Mesenchymal stem cell (in vitro differentiated cells and primary cell): Measurements from ENCODE around the gene SSBP2.

Source experiments
- DNase-seq: peaks from one replicate; pipeline ENCODE4 v3.0.0-alpha.2; 2013
- H2AFZ ChIP-seq: one replicate; pipeline ENCODE4 v1.6.1; 2013; ENCODE audit warnings: low read depth, mild to moderate bottlenecking, control low read depth, inconsistent platforms, low read length, moderate library complexity
- H2AK5ac ChIP-seq: 2 replicates; pipeline ENCODE4 v1.6.1; 2013; ENCODE audit warnings: low read length, moderate library complexity, mild to moderate bottlenecking, inconsistent platforms; ENCODE audit not compliant: severe bottlenecking
- H2BK120ac ChIP-seq: one replicate; pipeline ENCODE4 v1.6.1; 2013; ENCODE audit warnings: low read depth, mild to moderate bottlenecking, inconsistent platforms, low read length, moderate library complexity
- H2BK12ac ChIP-seq, 2 experiments: one replicate each; pipeline ENCODE4 v1.6.1; 2013; ENCODE audit warnings: inconsistent platforms in 2 of 2, low read length in 2 of 2, mild to moderate bottlenecking in 2 of 2, moderate library complexity in 2 of 2, control low read depth in 1 of 2
- H2BK15ac ChIP-seq: one replicate; pipeline ENCODE4 v1.6.1; 2013; ENCODE audit warnings: mild to moderate bottlenecking, low read depth, inconsistent platforms; ENCODE audit not compliant: poor library complexity, severe bottlenecking
- H2BK5ac ChIP-seq: 2 replicates; pipeline ENCODE4 v1.6.1; 2013; ENCODE audit warnings: low read depth, mild to moderate bottlenecking, low read length, control low read depth, inconsistent platforms; ENCODE audit not compliant: poor library complexity, severe bottlenecking
- H3K14ac ChIP-seq, 2 experiments: one replicate each; pipeline ENCODE4 v1.6.1; 2013; ENCODE audit warnings: inconsistent platforms in 2 of 2, low read length in 2 of 2, control low read depth in 1 of 2, mild to moderate bottlenecking in 1 of 2, moderate library complexity in 1 of 2
- H3K18ac ChIP-seq, 2 experiments: one replicate each; pipeline ENCODE4 v1.6.1; 2013; ENCODE audit warnings: inconsistent platforms in 2 of 2, low read length in 2 of 2, control low read depth in 1 of 2, low read depth in 1 of 2, mild to moderate bottlenecking in 1 of 2
- H3K23ac ChIP-seq, 2 experiments: one replicate each; pipeline ENCODE4 v1.6.1; 2013; ENCODE audit warnings: inconsistent platforms in 2 of 2, low read length in 2 of 2, mild to moderate bottlenecking in 2 of 2, moderate library complexity in 2 of 2, control low read depth in 1 of 2
- H3K27ac ChIP-seq: 2 replicates; pipeline ENCODE4 v1.5.1; 2013; ENCODE audit warnings: mild to moderate bottlenecking, moderate library complexity, low read length, control low read depth, inconsistent platforms; ENCODE audit not compliant: poor library complexity, severe bottlenecking
- H3K27me3 ChIP-seq, 2 experiments: 2 replicates each; pipeline versions ENCODE4 v1.6.1 to v1.7.0; 2013; ENCODE audit warnings: low read length in 2 of 2, mild to moderate bottlenecking in 2 of 2, moderate library complexity in 2 of 2, control low read depth in 1 of 2, inconsistent platforms in 1 of 2; ENCODE audit not compliant: control insufficient read depth in 1 of 2, insufficient read depth in 1 of 2
- H3K36me3 ChIP-seq, 2 experiments: 2 replicates each; pipeline versions ENCODE4 v1.6.1 to v1.7.0; 2013; ENCODE audit warnings: low read length in 2 of 2, control low read depth in 1 of 2, inconsistent platforms in 1 of 2, low read depth in 1 of 2, mild to moderate bottlenecking in 1 of 2; ENCODE audit not compliant: insufficient read depth in 2 of 2, control insufficient read depth in 1 of 2
- H3K4ac ChIP-seq, 2 experiments: one replicate each; pipeline ENCODE4 v1.6.1; 2013; ENCODE audit warnings: inconsistent platforms in 2 of 2, low read length in 2 of 2, mild to moderate bottlenecking in 2 of 2, moderate library complexity in 2 of 2, control low read depth in 1 of 2, low read depth in 1 of 2
- H3K4me1 ChIP-seq: 2 replicates; pipeline ENCODE4 v1.6.1; 2013; ENCODE audit warnings: low read depth, low read length, control low read depth; ENCODE audit not compliant: control insufficient read depth, insufficient read depth
- H3K4me2 ChIP-seq: 2 replicates; pipeline ENCODE4 v1.6.1; 2013; ENCODE audit warnings: low read length, mild to moderate bottlenecking, inconsistent platforms; ENCODE audit not compliant: poor library complexity, severe bottlenecking
- H3K4me3 ChIP-seq, 2 experiments: 2 replicates each; pipeline versions ENCODE4 v1.5.1 to v1.7.0; 2013; ENCODE audit warnings: low read length in 2 of 2, mild to moderate bottlenecking in 2 of 2, control low read depth in 1 of 2, low read depth in 1 of 2; ENCODE audit not compliant: insufficient read depth in 1 of 2
- H3K79me1 ChIP-seq: replicated peaks from 2 replicates; pipeline ENCODE4 v1.6.1; 2013; ENCODE audit warnings: mild to moderate bottlenecking, control low read depth, low read length, inconsistent platforms; ENCODE audit not compliant: poor library complexity, severe bottlenecking
- H3K9ac ChIP-seq: 2 replicates; pipeline ENCODE4 v1.7.0; 2013; ENCODE audit warnings: mild to moderate bottlenecking, low read length, moderate library complexity
- H3K9me3 ChIP-seq: 2 replicates; pipeline ENCODE4 v1.7.0; 2013; ENCODE audit warnings: mild to moderate bottlenecking, low read length; ENCODE audit not compliant: control insufficient read depth
- H4K8ac ChIP-seq: one replicate; pipeline ENCODE4 v1.6.1; 2013; ENCODE audit warnings: inconsistent platforms, mild to moderate bottlenecking, low read length, moderate library complexity
- H4K91ac ChIP-seq: one replicate; pipeline ENCODE4 v1.6.1; 2013; ENCODE audit warnings: mild to moderate bottlenecking, low read length, inconsistent platforms
- WGBS: methylation state at CpG from one replicate; pipeline ENCODE4 v1.1.7; 2013; ENCODE audit warnings: mixed read lengths; 5-methylcytosine and 5-hydroxymethylcytosine counted together

The SSBP2 gene

DNA sequence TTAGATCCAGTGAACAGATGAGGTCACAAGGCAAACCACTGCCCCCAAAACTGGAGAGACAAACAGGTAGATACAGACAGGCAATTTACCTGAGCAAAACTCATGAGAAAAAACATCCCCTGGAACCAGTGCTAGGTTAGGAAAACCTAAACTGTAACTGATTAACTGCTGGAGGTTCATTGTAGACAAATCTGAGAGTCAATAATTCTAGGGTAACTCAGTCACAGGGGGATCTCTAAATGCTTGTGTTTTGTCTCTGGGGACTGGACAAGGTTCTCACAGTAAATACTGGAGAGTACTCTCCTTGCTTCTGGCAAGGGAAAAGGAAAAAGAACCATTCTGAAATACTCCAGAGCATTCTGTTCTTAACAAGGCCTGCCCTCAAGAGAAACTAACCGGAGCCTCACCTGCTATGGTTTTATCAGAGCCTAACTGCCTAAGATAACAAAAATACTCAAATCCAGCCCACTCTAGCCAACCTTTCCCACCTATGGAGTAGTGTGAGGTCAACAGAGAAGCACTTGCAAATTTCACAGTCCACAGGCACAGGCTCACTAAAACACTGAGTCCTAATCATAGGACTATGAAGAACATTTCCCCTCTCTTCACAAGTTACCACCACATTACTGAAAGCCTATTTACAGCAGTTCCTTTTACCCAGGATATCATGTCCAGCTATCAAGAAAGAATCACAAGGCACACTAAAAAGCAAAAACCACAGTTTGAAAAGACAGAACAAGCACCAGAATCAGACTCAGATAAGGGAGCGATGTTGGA lies 217.1 kb downstream of the SSBP2 start:
- Histone ChIP-seq H3K9me3 (no peaks in the 10 kb centered on the region), H2BK5ac (no peak overlapping the region), H3K27me3 (no peaks in the 10 kb centered on the region), H3K18ac (no peak overlapping the region), H3K4me3 (no peak overlapping the region), H3K9ac (no peak overlapping the region), H3K4me2 (peak overlapping the region; percentile 0), H2BK120ac (no peak overlapping the region), H4K8ac (no peak overlapping the region), H3K79me1 (peaks cover 2% of the 10 kb centered on the region), H2AK5ac (no peak overlapping the region), H3K23ac (no peak overlapping the region), H3K4ac (no peak overlapping the region), H3K4me1 (peaks cover 3% of the 10 kb centered on the region), H3K36me3 (no peaks in the 10 kb centered on the region), H3K14ac (no peak overlapping the region), H4K91ac (no peak overlapping the region), H2AFZ (no peak overlapping the region), H2BK15ac (no peak overlapping the region), H3K27ac (peak overlapping the region; percentile 12), H2BK12ac (no peak overlapping the region)
- no peak for DNase-seq
- 100% methylated on average over 1 of the region's 2 CpGs for WGBS

DNA sequence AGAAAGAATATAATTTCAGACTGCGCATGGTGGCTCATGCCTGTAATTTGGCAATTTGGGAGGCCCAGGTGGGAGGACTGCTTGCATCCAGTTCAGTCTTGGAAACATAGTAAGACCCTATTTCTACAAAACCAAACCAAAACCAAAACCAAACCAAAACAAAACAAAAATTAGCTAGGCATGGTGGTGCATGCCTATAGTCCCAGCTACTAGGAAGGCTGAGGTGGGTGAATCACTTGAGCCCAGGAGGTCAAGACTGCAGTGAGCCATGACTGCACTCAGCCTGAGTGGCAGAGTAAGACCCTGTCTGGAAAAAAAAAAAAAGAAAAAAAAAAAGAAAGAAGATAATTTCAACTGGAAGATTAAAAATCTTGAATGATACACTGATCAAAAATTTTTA lies 220.0 kb downstream of the SSBP2 start:
- WGBS: 100% methylated on average over 1 of the region's 1 CpG
- Histone ChIP-seq H3K27ac (no peak overlapping the region), H3K4me2 (peak overlapping the region; percentile 43), H2BK120ac (no peak overlapping the region), H3K79me1 (peaks cover 2% of the 10 kb centered on the region), H2BK12ac (no peak overlapping the region), H3K14ac (no peak overlapping the region), H4K8ac (no peak overlapping the region), H3K9ac (no peak overlapping the region), H3K4me3 (no peak overlapping the region), H3K36me3 (no peaks in the 10 kb centered on the region), H3K4ac (no peak overlapping the region), H2AFZ (no peak overlapping the region), H4K91ac (no peak overlapping the region), H2BK5ac (no peak overlapping the region), H3K4me1 (peaks cover 3% of the 10 kb centered on the region), H3K27me3 (no peaks in the 10 kb centered on the region), H3K18ac (no peak overlapping the region), H3K23ac (no peak overlapping the region), H3K9me3 (no peaks in the 10 kb centered on the region), H2AK5ac (no peak overlapping the region), H2BK15ac (no peak overlapping the region)
- no peak for DNase-seq

DNA sequence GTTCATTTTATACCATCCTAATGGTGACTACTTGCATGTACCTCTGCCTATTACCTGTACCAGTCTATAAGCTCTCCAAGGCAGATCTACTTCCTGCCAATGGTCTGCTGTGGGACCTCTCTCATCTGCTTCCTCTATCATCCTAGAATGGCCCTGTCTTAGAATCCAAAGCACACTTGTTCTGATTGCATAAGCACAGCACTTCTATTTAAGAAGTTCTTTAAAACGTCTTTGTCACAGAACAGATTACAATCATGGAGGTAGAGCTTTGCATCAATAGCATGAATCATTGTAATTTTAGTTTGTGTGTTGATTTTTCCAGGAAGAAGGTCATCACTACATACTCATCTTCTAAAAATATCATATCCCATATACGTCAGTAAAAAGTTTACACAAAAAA lies 225.2 kb downstream of the SSBP2 start:
- H3K27ac ChIP-seq: no peak overlapping the region

DNA sequence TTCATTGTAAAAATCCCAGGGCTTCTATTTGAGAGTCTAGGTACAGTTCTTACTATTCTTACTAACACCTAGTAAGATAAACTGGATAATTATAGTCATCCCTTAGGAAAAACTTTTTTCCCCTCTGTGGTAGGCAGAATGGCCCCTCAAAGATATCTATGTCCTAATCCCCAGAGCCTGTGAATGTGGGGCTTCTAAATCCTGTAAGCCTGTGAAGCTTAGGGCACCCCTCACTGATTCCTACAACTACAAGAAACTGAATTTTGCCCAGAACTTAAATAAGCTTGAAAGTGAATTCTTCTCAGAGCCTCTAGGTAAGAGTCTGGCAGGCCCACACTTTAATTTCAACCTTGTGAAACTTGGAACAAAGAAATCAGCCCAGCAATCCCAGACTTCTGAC lies 226.9 kb downstream of the SSBP2 start:
- no peak overlapping the region for H3K4me3 ChIP-seq
- no peaks in the 10 kb centered on the region for H3K4me1 ChIP-seq
- H3K27ac ChIP-seq: no peak overlapping the region
- H2BK15ac ChIP-seq: no peak overlapping the region
- H3K4me2 ChIP-seq: no peak overlapping the region
- H3K18ac ChIP-seq: no peak overlapping the region
- H2AK5ac ChIP-seq: no peak overlapping the region
- H3K4ac ChIP-seq: no peak overlapping the region
- H2AFZ ChIP-seq: no peak overlapping the region
- H3K9me3 ChIP-seq: no peaks in the 10 kb centered on the region
- no peaks in the 10 kb centered on the region for H3K27me3 ChIP-seq
- no peaks in the 10 kb centered on the region for H3K79me1 ChIP-seq
- H3K23ac ChIP-seq: no peak overlapping the region
- no peak overlapping the region for H3K9ac ChIP-seq
- H3K36me3 ChIP-seq: no peaks in the 10 kb centered on the region
- no peak overlapping the region for H2BK5ac ChIP-seq
- H2BK12ac ChIP-seq: no peak overlapping the region
- H4K91ac ChIP-seq: no peak overlapping the region
- no peak for DNase-seq
- no peak overlapping the region for H3K14ac ChIP-seq
- no peak overlapping the region for H4K8ac ChIP-seq
- no peak overlapping the region for H2BK120ac ChIP-seq

More for the DNA sequence above, 225.2 kb downstream of the SSBP2 start:
- no CpG with 5 or more reads among the region's 2 CpGs for WGBS
- Histone ChIP-seq H2BK12ac (no peak overlapping the region), H3K4me1 (no peaks in the 10 kb centered on the region), H3K79me1 (no peaks in the 10 kb centered on the region), H2AFZ (no peak overlapping the region), H2BK120ac (no peak overlapping the region), H3K4ac (no peak overlapping the region), H4K8ac (no peak overlapping the region), H2BK5ac (no peak overlapping the region), H3K36me3 (no peaks in the 10 kb centered on the region), H3K9me3 (no peaks in the 10 kb centered on the region), H3K4me2 (no peak overlapping the region), H3K9ac (no peak overlapping the region), H3K18ac (no peak overlapping the region), H3K4me3 (no peak overlapping the region), H3K27me3 (no peaks in the 10 kb centered on the region), H4K91ac (no peak overlapping the region), H3K23ac (no peak overlapping the region), H2AK5ac (no peak overlapping the region), H2BK15ac (no peak overlapping the region), H3K14ac (no peak overlapping the region)
- DNase-seq: peak; percentile 36
